Measurements from ENCODE around the gene WFIKKN1.

The WFIKKN1 gene

DNA sequence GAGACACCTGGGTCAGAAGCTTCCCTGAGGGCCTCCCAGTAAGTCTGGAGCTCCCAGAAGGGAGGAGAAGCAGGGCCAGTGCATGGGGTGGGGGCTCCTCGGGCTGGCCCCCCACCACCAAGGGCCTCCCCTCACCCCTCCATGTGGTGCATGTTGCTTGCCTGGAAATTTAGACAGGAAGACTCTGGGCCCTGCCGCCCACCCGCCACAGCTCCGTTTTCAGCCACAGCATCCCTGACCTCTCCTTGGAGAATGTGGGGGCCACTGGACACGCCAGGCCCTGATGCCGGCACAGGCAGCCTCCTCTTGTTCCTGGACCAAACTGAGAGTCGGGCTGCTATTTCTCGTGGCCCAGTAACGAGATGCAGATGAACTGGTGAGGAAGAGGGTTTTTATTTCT, 8.1 kb downstream of the WFIKKN1 start:
- ChIA-PET CTCF (interaction anchor here (0.6 kb wide), 1 partner anchor 488 kb away, joined by 7 read pairs; no protein-coding TSS in a partner anchor), POLR2A (ENCODE audit: low non-redundant PET) (no interaction called here)
- no peak for TF ChIP-seq CTCF (conservative IDR thresholded peaks at IDR 0.05; ENCODE audit: low read depth)
- DNase-seq (ENCODE audit: low spot score): no peak
- peak overlapping the region; percentile 93 for H3K27ac ChIP-seq

GRCh38 chr16:640614-641013, 9.8 kb downstream of the WFIKKN1 start:
- TF ChIP-seq CTCF (conservative IDR thresholded peaks at IDR 0.05; ENCODE audit: low read depth): no peak
- CTCF ChIA-PET: interaction anchor here (0.6 to 0.7 kb wide), 2 partner anchors 9 to 107 kb away, joined by 3 to 5 read pairs; partner anchors contain the start of gene WDR90
- POLR2A ChIA-PET (ENCODE audit: low non-redundant PET): no interaction called here
- DNase-seq (ENCODE audit: low spot score): no peak
- H3K27ac ChIP-seq: peak overlapping the region; percentile 46; the same call in 1 of the 2 replicates

GRCh38 chr16:641326-642188, 10.8 kb downstream of the WFIKKN1 start, which contains the start of gene MCRIP2:
TSS of gene MCRIP2 (plus strand) at chr16:641828. CDS start at chr16:641992, 164 bp downstream.
- POLR2A ChIA-PET (ENCODE audit: low non-redundant PET): no interaction called here
- CTCF ChIA-PET: interaction anchor here (0.5 to 0.6 kb wide), 2 partner anchors 42 to 108 kb away, joined by 3 read pairs; partner anchors contain the start of gene JMJD8
- TF ChIP-seq CTCF (conservative IDR thresholded peaks at IDR 0.05; ENCODE audit: low read depth): no peak
- H3K27ac ChIP-seq: peak within 1 kb of the TSS; percentile 89
- peak; percentile 72 for DNase-seq (ENCODE audit: low spot score)

DNA sequence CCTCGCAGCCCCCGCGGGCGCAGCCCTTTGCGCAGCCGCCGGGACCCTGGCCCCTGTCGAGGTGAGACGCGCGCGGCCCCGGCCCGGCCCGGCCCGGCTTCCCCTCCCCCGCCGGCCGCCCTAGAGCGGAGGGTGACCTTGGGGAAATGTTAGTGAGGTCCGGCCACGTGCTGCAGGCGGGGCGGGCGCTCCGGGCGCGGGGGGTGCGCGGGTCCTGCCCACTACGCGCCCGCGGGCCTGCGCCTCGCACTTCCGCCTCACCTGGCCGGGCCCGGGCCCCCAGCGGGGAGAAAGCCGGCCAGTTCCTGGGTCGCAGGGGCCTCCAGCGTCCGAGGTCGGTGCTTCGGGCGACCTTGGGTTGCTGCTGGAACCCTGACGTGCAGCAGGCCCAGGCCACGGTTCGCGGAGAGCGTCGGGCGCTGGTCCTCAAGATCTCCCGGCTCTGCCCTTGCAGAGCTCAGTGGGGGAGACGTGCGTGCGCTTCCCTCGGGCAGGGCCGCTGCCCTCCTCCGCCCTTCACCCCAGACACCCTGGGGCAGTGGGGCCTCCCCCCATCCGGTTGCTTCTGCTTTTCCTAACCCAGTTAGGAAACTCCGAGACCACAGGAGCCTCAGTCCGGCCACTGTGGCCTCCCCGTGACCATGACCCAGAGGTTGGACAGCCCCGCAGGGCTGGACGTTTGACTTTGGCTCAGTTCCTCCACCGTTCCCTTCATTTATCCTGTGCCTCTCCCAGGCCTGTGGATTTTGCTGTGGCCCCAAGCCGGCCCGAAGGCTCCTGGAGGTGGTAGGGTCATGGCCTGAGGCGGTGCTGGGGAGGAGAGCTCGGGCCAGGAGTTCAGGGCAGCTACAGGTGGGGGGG, 11.6 kb downstream of the WFIKKN1 start:
- POLR2A ChIA-PET (ENCODE audit: low non-redundant PET): interaction anchor here (0.8 kb wide), 1 partner anchor 56 kb away, joined by 3 read pairs; no protein-coding TSS in a partner anchor
- peak overlapping the region; percentile 89 for H3K27ac ChIP-seq
- no peak for DNase-seq (ENCODE audit: low spot score)
- CTCF ChIA-PET: interaction anchor here (0.5 to 1.2 kb wide), 3 partner anchors 22 to 87 kb away, joined by 3 to 8 read pairs (median 3); partner anchors contain the start of gene JMJD8
- TF ChIP-seq CTCF (conservative IDR thresholded peaks at IDR 0.05; ENCODE audit: low read depth): no peak

- peak overlapping the region; percentile 89 for H3K27ac ChIP-seq
- ChIA-PET CTCF (interaction anchor here (0.5 to 1.2 kb wide), 3 partner anchors 21 to 87 kb away, joined by 3 to 13 read pairs (median 8); no protein-coding TSS in a partner anchor), POLR2A (ENCODE audit: low non-redundant PET) (interaction anchor here (0.8 kb wide), 1 partner anchor 56 kb away, joined by 3 read pairs; no protein-coding TSS in a partner anchor)
- no peak for DNase-seq (ENCODE audit: low spot score)
- no peak for TF ChIP-seq CTCF (conservative IDR thresholded peaks at IDR 0.05; ENCODE audit: low read depth)
Observed at GRCh38 chr16:643050-643368, 12.2 kb downstream of the WFIKKN1 start.

DNA sequence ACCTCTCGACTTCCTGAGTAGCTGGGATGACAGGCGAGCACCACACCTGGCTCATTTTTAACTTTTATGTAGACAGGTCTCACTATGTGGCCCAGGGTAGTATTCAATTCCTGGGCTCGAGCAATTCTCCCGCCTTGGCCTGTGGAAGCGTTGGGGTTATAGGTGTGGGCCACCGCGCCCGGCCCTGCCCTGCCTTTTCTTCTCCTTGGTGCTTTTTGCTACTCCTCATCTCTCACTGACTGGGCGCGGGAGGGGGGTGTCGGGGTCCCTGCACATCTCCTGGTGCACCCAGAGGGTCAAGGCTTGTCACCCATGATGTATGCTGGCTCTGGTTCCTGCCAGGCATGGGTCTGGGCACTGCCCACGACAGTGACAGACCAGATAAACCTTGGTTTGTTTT, 13.8 kb downstream of the WFIKKN1 start:
- POLR2A ChIA-PET (ENCODE audit: low non-redundant PET): no interaction called here
- peak overlapping the region; percentile 89 for H3K27ac ChIP-seq

More for the DNA sequence above, 13.8 kb downstream of the WFIKKN1 start:
- CTCF ChIA-PET: interaction anchor here (0.7 kb wide), 1 partner anchor 63 kb away, joined by 7 read pairs; no protein-coding TSS in a partner anchor
- DNase-seq (ENCODE audit: low spot score): no peak
- no peak for TF ChIP-seq CTCF (conservative IDR thresholded peaks at IDR 0.05; ENCODE audit: low read depth)

All from RWPE1 (cell line).